NCI-H226 (cell line): Measurements from ENCODE around the gene CENPP.

Experiments used
- DNase-seq: peaks from one replicate; pipeline ENCODE4 v3.0.0-alpha.2; 2015

CENPP gene

GRCh38 chr9:92429836-92430235 lies 104.1 kb downstream of the CENPP start:
- DNase-seq, result no peak

- DNase-seq, result no peak
These were observed 106.6 kb downstream of the CENPP start for GRCh38 chr9:92432350-92432749.

- DNase-seq, result no peak
These were observed 107.3 kb downstream of the CENPP start for GRCh38 chr9:92432972-92433548.

- no peak for DNase-seq
These were observed 109.5 kb downstream of the CENPP start for GRCh38 chr9:92435263-92435662.

GRCh38 chr9:92438900-92439526 lies 113.3 kb downstream of the CENPP start:
- no peak for DNase-seq

- peak; percentile 66 for DNase-seq
These were observed 114.4 kb downstream of the CENPP start for GRCh38 chr9:92439921-92440750.

- DNase-seq, result no peak
These were observed 114.9 kb downstream of the CENPP start for GRCh38 chr9:92440751-92441046.

- DNase-seq, result no peak
These were observed 119.1 kb downstream of the CENPP start for GRCh38 chr9:92444841-92445240.

- no peak for DNase-seq
These were observed 120.8 kb downstream of the CENPP start for GRCh38 chr9:92446536-92446935.

GRCh38 chr9:92455217-92455616 lies 129.5 kb downstream of the CENPP start:
- DNase-seq, result no peak

- no peak for DNase-seq
These were observed 131.8 kb downstream of the CENPP start for GRCh38 chr9:92457576-92457975.

GRCh38 chr9:92463387-92463786 lies 137.6 kb downstream of the CENPP start:
- no peak for DNase-seq

- DNase-seq, result no peak
These were observed 138.2 kb downstream of the CENPP start for GRCh38 chr9:92463984-92464383.

GRCh38 chr9:92467041-92467440 lies 141.3 kb downstream of the CENPP start:
- DNase-seq, result no peak

GRCh38 chr9:92467511-92467910 lies 141.8 kb downstream of the CENPP start:
- no peak for DNase-seq

- no peak for DNase-seq
These were observed 142.5 kb downstream of the CENPP start for GRCh38 chr9:92468206-92468605.

- DNase-seq, result no peak
These were observed 148.8 kb downstream of the CENPP start for GRCh38 chr9:92474587-92474986.

GRCh38 chr9:92476962-92477361 lies 151.2 kb downstream of the CENPP start:
- no peak for DNase-seq

- no peak for DNase-seq
These were observed 153.0 kb downstream of the CENPP start for GRCh38 chr9:92478783-92479182.

- no peak for DNase-seq
These were observed 153.6 kb downstream of the CENPP start for GRCh38 chr9:92479346-92479745.

GRCh38 chr9:92480291-92480771 lies 154.6 kb downstream of the CENPP start:
- DNase-seq, result no peak

- peak; percentile 19 for DNase-seq
These were observed 155.4 kb downstream of the CENPP start for GRCh38 chr9:92480986-92481633.

GRCh38 chr9:92482329-92482728 lies 156.6 kb downstream of the CENPP start, which contains the start of gene ASPN:
ASPN (minus strand) TSS chr9:92482506.
- DNase-seq, result no peak

GRCh38 chr9:92482805-92483204 lies 157.1 kb downstream of the CENPP start:
- no peak for DNase-seq
